Activated naive CD8-positive, alpha-beta T cell treated with anti-CD3 and anti-CD28 coated beads, Interleukin-2, amount 50 U/mL, for 24 hours (primary cell): Measurements from ENCODE around the gene NBEA.
"Not testable (repeated sequence)": the region's sequence is repeated elsewhere in the genome, so short reads cannot be mapped to it uniquely, and the experiment has no call there.

Experiments used
- ATAC-seq: fragments of 150-1000 bp; cut with Tn5 transposase; one replicate; pipeline ENCODE4 v1.10.0; 2021
- DNase-seq: peaks from one replicate; pipeline ENCODE4 v3.0.0; 2021
- H3K27ac Mint-ChIP-seq: one replicate; pipeline ENCODE4 v1.8.0; 2021; ENCODE audit warnings: mild to moderate bottlenecking, mixed read lengths
- H3K27me3 Mint-ChIP-seq: one replicate; pipeline ENCODE4 v1.8.0; 2021; ENCODE audit warnings: mixed read lengths
- H3K36me3 Mint-ChIP-seq: one replicate; pipeline ENCODE4 v1.8.0; 2021; ENCODE audit warnings: low read depth, mixed read lengths
- H3K4me1 Mint-ChIP-seq: one replicate; pipeline ENCODE4 v1.8.0; 2021; ENCODE audit warnings: mixed read lengths
- H3K4me3 Mint-ChIP-seq: one replicate; pipeline ENCODE4 v1.8.0; 2021; ENCODE audit warnings: mild to moderate bottlenecking, moderate library complexity, mixed read lengths
- H3K9me3 Mint-ChIP-seq: one replicate; pipeline ENCODE4 v1.8.0; 2021; ENCODE audit warnings: mixed read lengths

NBEA gene

DNA sequence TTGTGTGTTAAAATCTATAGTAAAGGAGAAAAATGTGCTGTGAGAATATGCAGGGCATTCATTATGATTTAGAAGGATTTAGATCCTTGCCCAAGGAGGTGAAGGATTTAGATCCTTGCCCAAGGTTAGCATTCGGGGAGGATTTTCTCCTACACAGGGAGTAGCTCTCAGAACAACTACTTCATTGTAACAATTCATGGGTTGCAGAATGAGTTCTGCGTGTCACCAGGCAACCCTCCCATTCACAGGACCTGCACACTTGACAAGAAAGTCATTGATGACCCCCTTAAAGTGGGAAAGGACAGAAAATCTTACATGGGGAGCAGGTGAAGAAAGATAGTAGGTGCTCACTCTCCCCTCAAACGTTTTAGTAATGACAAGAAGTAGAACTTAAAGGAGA, 701.6 kb downstream of the NBEA start:
- ATAC-seq (no peak), DNase-seq (no peak)
- H3K9me3 Mint-ChIP-seq = no peaks in the 10 kb centered on the region
- H3K27ac Mint-ChIP-seq = no peak overlapping the region
- no peaks in the 10 kb centered on the region for H3K4me1 Mint-ChIP-seq
- H3K27me3 Mint-ChIP-seq = no peaks in the 10 kb centered on the region
- no peaks in the 10 kb centered on the region for H3K36me3 Mint-ChIP-seq
- H3K4me3 Mint-ChIP-seq = no peak overlapping the region

DNA sequence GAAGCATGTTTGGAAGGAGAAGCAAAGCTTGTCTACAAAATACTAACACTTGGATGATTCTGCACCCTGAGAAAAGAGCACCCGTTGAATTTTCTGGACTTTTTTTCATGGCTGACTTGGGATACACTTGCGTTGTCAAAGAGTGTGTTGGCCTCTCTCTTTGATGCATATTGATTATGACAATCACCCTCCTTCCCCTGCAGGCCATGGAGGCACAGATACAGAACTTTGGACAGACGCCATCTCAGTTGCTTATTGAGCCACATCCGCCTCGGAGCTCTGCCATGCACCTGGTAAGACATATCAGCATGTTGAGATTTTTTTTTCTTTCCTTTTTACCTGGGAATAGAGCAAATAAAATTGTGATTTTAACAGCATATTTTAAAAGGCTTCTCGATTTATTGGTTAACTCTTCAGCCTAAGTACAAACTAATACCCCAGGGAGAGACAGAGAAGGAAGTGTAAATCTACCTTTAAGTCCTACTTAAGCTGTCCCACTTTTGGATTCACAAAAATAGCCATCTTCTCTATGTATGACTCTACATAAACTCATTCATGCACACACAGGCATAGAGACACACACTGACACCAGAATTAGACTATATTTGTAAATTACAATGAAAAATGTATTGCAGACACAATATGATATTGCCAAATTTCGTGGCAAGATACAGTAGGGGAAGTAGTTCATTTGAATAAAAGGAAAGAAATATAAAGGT, 704.1 kb downstream of the NBEA start:
- no peaks in the 10 kb centered on the region for H3K4me1 Mint-ChIP-seq
- DNase-seq (no peak), ATAC-seq (no peak)
- no peaks in the 10 kb centered on the region for H3K27me3 Mint-ChIP-seq
- H3K36me3 Mint-ChIP-seq = no peaks in the 10 kb centered on the region
- no peak overlapping the region for H3K4me3 Mint-ChIP-seq
- H3K27ac Mint-ChIP-seq = no peak overlapping the region
- no peaks in the 10 kb centered on the region for H3K9me3 Mint-ChIP-seq

DNA sequence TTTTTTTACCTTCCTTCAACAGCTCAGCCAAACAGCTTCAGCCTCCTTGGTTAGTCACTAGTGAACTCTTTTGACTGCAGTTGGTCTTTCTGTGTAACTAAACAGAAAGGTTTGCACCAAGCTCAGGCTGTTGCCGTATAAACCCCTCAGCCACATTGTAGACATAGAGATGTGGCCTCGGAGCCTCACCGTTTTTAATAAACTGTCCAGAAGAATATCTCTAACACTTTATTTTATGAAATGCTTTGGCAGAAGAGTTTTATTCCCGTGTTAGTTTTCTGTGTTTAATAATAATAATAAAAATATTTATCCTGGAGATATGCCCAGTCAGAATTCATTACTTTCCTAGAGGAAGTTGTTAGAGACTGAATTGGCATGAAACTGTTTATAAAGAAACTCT, 706.1 kb downstream of the NBEA start:
- no peaks in the 10 kb centered on the region for H3K9me3 Mint-ChIP-seq
- no peak for DNase-seq
- no peaks in the 10 kb centered on the region for H3K36me3 Mint-ChIP-seq
- no peaks in the 10 kb centered on the region for H3K4me1 Mint-ChIP-seq
- no peak overlapping the region for H3K27ac Mint-ChIP-seq
- no peaks in the 10 kb centered on the region for H3K27me3 Mint-ChIP-seq
- H3K4me3 Mint-ChIP-seq = no peak overlapping the region
- ATAC-seq = no peak

DNA sequence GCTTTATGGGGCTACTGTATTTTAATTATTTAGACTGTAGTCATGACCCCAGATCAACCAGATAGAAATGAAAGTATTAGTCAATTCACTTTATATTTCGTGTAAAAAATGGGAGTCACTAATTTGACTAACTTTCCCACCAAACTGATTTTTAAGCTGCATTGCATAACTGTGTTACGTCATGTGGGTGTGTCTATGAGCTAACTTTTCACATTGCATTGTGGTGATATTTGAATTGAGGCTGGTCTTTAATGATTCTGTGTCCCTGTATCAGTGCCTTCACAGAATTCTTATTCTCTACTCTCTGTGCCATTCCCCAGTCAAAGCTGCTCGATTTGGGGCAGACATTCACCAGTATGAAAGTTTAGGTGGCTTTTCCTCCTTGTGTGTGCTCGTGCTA, 707.1 kb downstream of the NBEA start:
- Mint-ChIP-seq H3K9me3 (no peaks in the 10 kb centered on the region), H3K27ac (no peak overlapping the region)
- DNase-seq = no peak

DNA sequence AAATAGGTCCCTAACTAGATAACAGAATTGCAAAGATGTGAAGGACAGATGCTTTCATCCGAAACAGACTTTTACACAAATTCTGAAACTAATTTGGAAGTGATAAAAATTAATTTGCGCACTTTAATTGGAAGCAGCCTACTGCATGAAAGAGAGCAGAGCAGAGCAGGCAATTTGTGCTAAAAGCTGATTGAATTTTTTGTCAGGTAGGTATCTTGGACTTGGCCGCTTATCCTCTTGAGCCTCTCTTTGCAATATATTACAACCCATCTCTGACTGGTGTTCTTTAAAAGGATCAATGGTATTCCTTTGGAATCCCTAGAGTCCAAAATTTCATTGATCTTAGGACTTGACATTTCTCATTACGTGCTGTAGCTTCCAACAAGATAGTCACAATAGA, 717.7 kb downstream of the NBEA start:
- Mint-ChIP-seq H3K36me3 (no peaks in the 10 kb centered on the region), H3K4me1 (no peaks in the 10 kb centered on the region), H3K9me3 (no peaks in the 10 kb centered on the region), H3K27ac (no peak overlapping the region), H3K4me3 (no peak overlapping the region), H3K27me3 (no peaks in the 10 kb centered on the region)
- ATAC-seq = no peak
- DNase-seq = no peak

More for the DNA sequence above, 707.1 kb downstream of the NBEA start:
- no peak for ATAC-seq
- Mint-ChIP-seq H3K4me1 (no peaks in the 10 kb centered on the region), H3K27me3 (no peaks in the 10 kb centered on the region), H3K4me3 (no peak overlapping the region), H3K36me3 (no peaks in the 10 kb centered on the region)

DNA sequence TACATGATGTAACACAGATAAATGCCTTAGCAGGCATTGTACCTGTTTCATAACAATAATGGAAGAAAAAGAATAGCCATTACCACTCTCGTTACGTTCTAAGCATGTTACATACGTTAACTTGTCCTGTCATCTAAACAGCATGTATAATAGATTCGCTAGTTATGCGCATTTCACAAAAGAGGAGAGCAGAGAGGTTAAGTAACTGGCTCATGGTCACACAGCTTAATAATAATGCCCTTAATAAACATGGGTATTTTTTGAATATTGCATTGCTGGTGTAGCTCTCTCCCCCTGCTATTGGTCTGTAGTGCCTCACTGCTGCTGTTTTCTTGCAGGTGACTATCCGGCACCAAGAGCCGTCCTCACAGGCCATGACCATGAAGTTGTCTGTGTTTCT, 722.7 kb downstream of the NBEA start:
- no peaks in the 10 kb centered on the region for H3K9me3 Mint-ChIP-seq
- no peak overlapping the region for H3K27ac Mint-ChIP-seq
- DNase-seq (no peak), ATAC-seq (no peak)
- H3K27me3 Mint-ChIP-seq = no peaks in the 10 kb centered on the region
- no peaks in the 10 kb centered on the region for H3K4me1 Mint-ChIP-seq
- no peak overlapping the region for H3K4me3 Mint-ChIP-seq
- H3K36me3 Mint-ChIP-seq = no peaks in the 10 kb centered on the region

DNA sequence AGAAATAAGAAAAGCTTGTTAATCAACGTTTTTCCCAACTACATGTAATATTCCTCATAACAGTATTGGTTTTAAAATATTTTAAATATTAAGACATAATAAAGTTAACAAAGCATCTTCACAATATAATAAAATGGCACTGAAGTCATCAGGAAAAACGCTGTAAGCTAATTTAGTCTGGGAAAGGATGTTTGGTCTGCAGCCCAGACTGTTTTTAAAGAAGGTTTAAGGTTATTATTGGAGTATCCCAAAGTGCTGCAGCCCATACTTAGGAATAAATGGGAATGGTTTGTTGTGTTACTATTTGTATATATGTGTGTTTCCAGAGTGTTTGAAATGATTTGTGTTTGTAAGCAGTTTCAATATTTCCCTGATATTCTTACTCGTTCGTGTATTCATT, 727.3 kb downstream of the NBEA start:
- Mint-ChIP-seq H3K36me3 (no peaks in the 10 kb centered on the region), H3K27ac (no peak overlapping the region), H3K9me3 (no peaks in the 10 kb centered on the region), H3K4me1 (no peaks in the 10 kb centered on the region), H3K27me3 (no peaks in the 10 kb centered on the region), H3K4me3 (no peak overlapping the region)
- DNase-seq = no peak
- no peak for ATAC-seq

DNA sequence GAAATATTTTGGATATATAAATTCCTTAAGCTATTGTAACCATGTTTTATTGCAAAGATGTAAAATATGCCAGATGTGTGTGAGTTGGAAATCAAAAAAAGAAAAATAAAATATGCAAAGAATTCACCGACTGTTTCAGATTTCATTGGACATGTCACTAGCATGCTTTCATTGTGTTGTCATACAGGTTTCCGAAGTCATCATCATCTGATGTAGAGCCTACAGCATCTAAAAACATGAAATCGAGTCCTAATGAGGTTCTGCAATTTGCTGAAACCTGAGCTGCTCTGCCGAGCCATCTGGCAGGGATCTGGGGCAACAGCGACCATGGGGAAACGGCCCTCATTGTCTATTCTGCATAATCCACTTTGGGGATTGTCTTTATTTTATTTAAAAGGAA, 730.5 kb downstream of the NBEA start:
- H3K27me3 Mint-ChIP-seq = no peaks in the 10 kb centered on the region
- ATAC-seq = no peak
- no peak overlapping the region for H3K27ac Mint-ChIP-seq
- no peak overlapping the region for H3K4me3 Mint-ChIP-seq
- no peaks in the 10 kb centered on the region for H3K4me1 Mint-ChIP-seq
- peaks cover 4% of the 10 kb centered on the region for H3K9me3 Mint-ChIP-seq
- no peaks in the 10 kb centered on the region for H3K36me3 Mint-ChIP-seq
- no peak for DNase-seq

DNA sequence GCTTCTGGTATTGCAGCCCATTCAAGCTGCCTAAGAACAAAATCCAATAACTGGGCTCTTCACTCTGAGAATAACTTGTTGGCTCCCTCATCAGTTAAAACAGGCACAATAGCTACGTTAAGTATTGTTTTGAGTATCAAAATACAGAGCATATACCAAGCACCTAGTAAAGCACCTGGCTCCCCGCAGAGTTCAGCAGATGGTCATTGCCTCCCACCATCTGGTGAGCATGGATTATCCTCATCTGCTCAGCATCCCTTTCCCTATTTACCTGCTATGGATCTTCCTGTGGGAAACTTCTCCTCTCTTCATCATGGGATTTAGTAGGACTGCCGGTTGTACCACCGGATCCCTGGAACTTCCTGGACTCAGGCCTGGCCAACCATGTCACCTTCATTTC, 733.6 kb downstream of the NBEA start:
- Mint-ChIP-seq H3K27ac (no peak overlapping the region), H3K4me3 (no peak overlapping the region), H3K36me3 (no peaks in the 10 kb centered on the region), H3K27me3 (no peaks in the 10 kb centered on the region), H3K9me3 (peaks cover 4% of the 10 kb centered on the region), H3K4me1 (no peaks in the 10 kb centered on the region)
- no peak for ATAC-seq
- DNase-seq = no peak

DNA sequence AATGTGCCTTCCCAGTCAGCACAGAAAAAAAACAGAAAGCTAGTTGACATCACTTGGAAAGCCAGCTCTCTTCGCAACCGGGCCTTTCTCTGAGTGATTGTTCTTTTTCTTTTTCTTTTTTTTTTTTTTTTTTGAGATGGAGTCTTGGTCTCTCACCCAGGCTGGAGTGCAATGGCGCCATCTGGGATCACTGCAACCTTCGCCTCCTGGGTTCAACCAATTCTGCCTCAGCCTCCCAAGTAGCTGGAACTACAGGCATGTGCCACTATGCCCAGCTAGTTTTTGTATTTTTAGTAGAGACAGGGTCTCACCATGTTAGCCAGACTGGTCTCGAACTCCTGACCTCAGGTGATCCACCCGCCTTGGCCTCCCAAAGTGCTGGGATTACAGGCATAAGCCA, 735.8 kb downstream of the NBEA start:
- not testable (repeated sequence) for H3K27ac Mint-ChIP-seq, H3K27me3 Mint-ChIP-seq, H3K4me3 Mint-ChIP-seq, DNase-seq, H3K9me3 Mint-ChIP-seq, H3K4me1 Mint-ChIP-seq, ATAC-seq, H3K36me3 Mint-ChIP-seq

DNA sequence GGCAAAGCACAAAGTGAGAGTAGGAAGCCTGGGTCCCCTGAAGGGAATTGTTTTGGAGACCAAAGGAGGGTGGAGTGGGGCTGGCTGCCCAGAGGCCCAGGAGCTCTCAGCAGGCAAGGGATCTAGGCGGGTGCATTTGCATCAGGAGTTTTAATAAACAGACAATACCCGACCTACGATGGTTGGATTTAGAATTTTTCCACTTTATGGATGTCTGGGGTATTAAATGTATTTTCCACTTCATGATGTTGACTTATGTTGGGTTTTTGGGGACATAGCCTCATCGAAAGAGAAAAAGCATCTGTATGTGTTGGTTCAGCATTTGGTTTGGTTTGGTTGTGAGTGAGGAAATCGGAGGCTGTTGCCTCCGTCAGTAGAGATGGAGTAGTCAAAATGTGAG, 739.6 kb downstream of the NBEA start:
- Mint-ChIP-seq H3K4me3 (no peak overlapping the region), H3K27me3 (no peaks in the 10 kb centered on the region), H3K27ac (no peak overlapping the region), H3K9me3 (peaks cover 4% of the 10 kb centered on the region), H3K36me3 (no peaks in the 10 kb centered on the region), H3K4me1 (no peaks in the 10 kb centered on the region)
- ATAC-seq (no peak), DNase-seq (no peak)

DNA sequence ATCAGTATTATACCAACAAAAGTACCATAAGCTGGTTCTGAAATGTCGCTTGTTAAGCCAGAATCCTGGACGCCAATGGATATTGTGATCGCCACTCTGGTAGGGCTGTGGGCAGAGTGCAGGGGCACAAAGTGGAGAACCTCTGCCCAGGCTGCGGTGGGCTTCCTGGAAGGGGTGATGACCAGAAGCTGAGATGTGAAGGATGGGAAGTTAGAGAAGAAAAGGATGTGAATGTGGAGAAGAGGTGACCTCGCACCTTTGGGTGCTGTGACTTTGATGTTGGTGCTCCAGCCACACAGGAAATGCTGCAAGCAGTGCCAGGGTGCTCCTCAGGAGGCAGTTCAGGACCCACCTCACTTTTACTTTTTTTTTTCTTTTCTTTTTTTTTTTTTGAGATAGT, 742.4 kb downstream of the NBEA start:
- no peaks in the 10 kb centered on the region for H3K4me1 Mint-ChIP-seq
- H3K27ac Mint-ChIP-seq = no peak overlapping the region
- H3K27me3 Mint-ChIP-seq = peaks cover 2% of the 10 kb centered on the region
- no peaks in the 10 kb centered on the region for H3K9me3 Mint-ChIP-seq
- no peaks in the 10 kb centered on the region for H3K36me3 Mint-ChIP-seq
- DNase-seq = no peak
- H3K4me3 Mint-ChIP-seq = no peak overlapping the region
- ATAC-seq = no peak

DNA sequence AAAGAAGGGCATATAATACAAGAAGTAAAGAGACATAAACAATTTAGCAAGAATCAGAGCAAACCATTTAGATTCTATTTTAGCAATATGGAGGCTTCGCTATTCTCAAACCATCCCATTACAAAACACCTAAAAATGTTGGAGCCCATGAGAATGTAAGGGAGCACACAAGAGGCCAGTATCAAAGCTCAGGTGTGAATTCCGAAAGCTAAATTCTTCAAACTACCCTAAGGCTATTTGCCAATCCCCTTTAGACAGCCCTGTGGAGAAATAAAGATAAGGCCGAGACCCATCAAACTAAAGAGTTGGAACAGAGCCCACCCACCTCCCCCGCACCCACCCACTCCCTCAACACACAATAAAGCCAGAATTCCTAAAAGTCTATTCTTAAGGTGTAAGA, 745.3 kb downstream of the NBEA start:
- Mint-ChIP-seq H3K4me3 (no peak overlapping the region), H3K36me3 (no peaks in the 10 kb centered on the region), H3K4me1 (no peaks in the 10 kb centered on the region)

DNA sequence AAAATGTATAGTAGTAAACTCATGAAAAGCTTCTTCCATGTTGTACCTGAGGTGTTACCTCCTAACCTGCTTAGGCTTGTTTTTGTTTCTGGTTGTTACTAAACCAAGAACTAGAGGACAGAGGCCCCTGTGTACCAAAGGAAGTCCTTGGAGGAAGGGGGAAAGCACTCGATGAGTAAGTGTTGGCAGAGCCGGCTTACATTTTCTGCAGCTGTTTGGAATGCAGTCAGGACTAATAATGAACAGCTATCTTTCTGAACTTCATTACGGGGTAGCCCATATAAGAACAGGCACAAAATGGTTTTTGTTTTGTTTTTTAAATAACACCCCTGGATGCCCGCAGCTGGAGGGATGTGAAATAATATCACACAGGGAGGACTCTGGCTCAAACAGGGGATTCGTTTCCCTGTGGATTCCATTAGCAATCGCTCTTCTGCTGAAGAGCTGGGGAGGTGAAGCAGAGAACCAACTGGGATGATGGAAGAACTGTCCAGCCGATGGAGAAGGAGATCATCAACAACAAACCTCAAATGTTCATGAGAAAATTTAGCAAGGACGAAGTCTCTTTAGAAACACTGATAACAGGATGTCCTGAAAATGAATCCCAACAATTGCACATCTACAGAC, 748.6 kb downstream of the NBEA start:
- H3K36me3 Mint-ChIP-seq = no peaks in the 10 kb centered on the region
- no peaks in the 10 kb centered on the region for H3K4me1 Mint-ChIP-seq
- H3K27me3 Mint-ChIP-seq = peaks cover 2% of the 10 kb centered on the region
- ATAC-seq (no peak), DNase-seq (no peak)
- H3K4me3 Mint-ChIP-seq = no peak overlapping the region
- no peaks in the 10 kb centered on the region for H3K9me3 Mint-ChIP-seq
- no peak overlapping the region for H3K27ac Mint-ChIP-seq

More for the DNA sequence above, 745.3 kb downstream of the NBEA start:
- DNase-seq = no peak
- Mint-ChIP-seq H3K27me3 (peaks cover 2% of the 10 kb centered on the region), H3K9me3 (no peaks in the 10 kb centered on the region), H3K27ac (no peak overlapping the region)
- ATAC-seq = no peak

DNA sequence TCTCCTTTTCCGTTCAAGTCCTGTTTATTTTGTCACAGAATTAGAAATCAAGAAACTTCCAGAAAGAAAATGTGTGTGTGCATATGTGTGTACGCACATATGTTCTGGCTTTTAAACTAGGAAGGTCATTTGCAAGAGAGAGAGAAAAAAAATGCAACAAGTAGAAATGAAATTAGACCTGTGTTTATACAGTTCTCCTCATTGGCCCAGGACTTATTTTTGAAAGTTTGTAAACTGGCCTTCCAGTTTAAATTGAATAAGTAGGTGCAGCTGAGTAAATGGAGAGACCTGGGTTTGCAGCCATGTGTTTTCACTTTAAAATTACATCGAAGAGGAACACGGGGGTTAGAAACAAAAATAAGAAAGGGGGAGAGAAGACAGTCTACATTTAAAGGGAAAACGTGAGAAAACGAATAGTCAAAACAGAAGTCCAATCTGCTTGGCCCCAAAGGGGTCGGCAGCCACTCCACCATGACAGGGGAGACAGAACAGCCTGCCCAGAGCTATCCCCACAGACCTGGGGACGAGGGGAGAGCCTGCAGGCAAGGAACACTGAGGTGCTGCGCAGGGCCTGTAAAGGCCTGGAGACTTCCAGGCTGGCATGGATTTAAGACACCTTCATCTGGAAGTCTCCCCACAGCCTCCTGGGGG, 751.2 kb downstream of the NBEA start:
- DNase-seq (no peak), ATAC-seq (no peak)
- H3K4me1 Mint-ChIP-seq = no peaks in the 10 kb centered on the region
- no peak overlapping the region for H3K27ac Mint-ChIP-seq
- no peaks in the 10 kb centered on the region for H3K36me3 Mint-ChIP-seq
- no peak overlapping the region for H3K4me3 Mint-ChIP-seq
- H3K27me3 Mint-ChIP-seq = peaks cover 2% of the 10 kb centered on the region
- no peaks in the 10 kb centered on the region for H3K9me3 Mint-ChIP-seq
